Fibroblast of pulmonary artery (primary cell): ENCODE measurements around the gene KPNA6.

Experiments used
- DNase-seq: peaks from one replicate; pipeline ENCODE4 v3.0.0-alpha.2; 2010; ENCODE audit warnings: low read depth
- H3K4me3 ChIP-seq: replicated peaks from 2 replicates; pipeline ENCODE4 v1.5.1; 2011; ENCODE audit warnings: low read depth, mild to moderate bottlenecking, control low read depth, low read length, moderate library complexity
- TF ChIP-seq, protein P1 (sequence below): IDR thresholded peaks from 2 replicates; pipeline ENCODE4 v1.5.1; 2011; ENCODE audit warnings: mild to moderate bottlenecking, control low read depth, low read length, inconsistent platforms; ENCODE audit errors: missing control alignments

The KPNA6 gene

DNA sequence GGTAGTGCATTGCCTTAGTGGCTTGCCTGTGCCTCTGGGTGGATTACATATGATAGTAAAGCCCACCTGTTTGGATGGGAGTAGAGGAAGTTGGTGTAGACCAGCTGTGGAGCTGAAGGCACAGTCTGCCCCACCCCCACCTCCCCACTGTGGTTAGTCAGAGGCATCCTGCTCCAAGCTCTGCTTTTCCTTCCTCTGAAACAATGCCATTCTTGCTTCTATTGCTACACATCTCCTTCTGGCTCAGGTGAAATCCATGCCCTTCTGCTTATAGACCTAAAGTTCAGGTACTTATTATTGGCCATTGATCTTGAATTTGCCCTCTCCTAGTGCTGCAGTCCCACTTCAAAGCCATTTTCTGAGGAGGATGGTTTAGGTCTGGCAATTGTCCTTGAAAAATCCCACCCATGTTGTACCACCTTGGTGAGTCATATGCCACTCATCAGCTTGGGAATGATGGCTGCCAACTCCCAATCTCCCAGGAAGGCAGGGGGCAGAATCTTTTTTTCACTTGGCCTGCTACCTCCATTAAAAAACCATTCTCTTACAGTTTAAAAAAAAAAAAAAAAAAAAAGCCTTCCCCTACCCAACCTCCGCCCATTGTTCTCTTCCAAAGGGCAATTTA is 64.9 kb downstream of the KPNA6 start:
- DNase-seq, result peak; percentile 55
- TF ChIP-seq, protein P1, sequence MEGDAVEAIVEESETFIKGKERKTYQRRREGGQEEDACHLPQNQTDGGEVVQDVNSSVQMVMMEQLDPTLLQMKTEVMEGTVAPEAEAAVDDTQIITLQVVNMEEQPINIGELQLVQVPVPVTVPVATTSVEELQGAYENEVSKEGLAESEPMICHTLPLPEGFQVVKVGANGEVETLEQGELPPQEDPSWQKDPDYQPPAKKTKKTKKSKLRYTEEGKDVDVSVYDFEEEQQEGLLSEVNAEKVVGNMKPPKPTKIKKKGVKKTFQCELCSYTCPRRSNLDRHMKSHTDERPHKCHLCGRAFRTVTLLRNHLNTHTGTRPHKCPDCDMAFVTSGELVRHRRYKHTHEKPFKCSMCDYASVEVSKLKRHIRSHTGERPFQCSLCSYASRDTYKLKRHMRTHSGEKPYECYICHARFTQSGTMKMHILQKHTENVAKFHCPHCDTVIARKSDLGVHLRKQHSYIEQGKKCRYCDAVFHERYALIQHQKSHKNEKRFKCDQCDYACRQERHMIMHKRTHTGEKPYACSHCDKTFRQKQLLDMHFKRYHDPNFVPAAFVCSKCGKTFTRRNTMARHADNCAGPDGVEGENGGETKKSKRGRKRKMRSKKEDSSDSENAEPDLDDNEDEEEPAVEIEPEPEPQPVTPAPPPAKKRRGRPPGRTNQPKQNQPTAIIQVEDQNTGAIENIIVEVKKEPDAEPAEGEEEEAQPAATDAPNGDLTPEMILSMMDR, result no peak
- H3K4me3 ChIP-seq, result no peak overlapping the region

DNA sequence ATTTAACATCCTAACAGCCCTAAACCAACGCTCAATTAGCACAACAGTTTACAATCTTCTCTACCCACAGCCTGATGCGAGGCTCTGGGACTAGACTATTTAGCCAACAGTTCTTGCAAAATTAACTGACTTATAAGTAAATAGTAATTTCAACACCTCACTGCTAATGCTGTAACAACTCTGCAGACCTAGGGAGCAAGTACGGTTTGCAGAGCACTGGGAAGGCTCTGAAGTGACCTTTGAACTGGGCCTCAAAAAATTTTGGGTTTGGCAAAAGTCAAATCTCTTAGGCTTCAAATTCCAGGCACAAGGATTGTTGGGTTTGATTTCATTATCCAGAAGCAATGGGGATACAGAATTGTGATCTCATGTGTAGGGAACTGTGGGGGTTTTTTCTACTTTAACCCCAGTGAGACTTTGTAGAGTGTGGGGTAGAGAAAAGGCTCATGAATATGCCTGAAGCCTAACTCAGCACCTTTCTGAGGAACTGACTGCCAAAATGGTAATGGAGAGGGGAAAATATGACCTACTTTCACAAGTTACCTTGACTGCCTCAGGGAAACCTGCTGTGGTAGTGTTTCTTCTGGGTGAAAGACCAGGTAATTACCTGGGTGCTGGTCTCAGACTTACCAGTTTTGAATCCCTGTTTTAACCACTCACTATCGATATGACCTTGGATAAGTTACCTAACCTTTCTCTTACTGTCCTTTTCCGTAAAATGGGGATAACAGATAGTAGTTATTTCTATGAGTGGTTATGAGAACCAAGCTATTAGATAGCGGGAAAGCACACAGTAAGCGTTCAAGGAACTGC is 70.7 kb downstream of the KPNA6 start:
- no peak for DNase-seq
- TF ChIP-seq, protein P1, result no peak
- no peak overlapping the region for H3K4me3 ChIP-seq

DNA sequence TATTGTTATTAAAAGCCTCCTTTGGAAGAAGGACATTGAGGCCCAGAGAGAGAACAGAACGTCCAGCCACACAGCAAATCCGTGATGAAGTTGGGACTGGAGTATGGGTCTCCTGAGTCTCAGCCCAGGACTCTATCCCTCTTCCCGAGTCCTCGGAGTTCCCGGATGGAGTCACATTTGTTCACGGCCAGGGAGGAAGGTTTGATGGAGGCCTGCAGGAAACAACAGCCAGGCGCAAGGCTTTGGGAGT is 71.3 kb downstream of the KPNA6 start:
- TF ChIP-seq, protein P1, result no peak
- peak overlapping the region; percentile 77 for H3K4me3 ChIP-seq
- no peak for DNase-seq

DNA sequence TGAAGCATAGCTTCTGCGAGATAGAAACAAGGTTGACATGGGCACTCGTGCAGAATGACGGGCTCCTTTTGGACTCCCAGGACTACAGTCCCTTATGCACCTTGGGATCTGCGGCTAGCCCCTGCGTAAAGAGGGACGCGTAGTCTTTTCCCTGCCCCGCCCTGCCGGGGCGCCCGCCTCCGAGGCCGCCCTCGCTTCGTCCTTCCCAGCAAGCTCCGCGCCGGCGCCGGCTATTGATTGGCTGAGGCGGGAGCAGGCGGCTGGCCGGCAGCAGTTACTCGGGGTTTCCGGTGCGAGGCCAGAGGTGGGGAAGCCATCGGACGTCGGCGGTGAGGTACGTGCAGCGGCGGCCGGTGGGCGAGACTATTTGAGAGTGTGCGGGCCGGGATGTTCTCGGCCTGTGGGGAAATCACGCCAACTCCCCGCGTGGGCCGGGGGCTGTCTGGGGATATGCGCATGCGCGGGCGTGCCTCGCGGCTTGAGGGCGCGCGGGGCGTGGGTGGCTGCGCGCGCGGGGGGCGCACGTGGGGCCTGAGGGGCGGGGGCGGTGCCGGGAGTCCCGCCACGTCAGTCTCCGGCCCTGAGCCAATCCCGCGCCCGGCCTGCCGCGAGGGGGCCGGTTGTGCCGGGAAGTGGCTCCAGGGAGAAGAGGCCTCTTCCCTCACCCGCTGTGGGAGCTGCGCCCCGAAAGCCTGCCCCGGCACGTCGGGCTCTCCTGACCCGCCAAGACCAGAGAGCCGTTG is 71.8 kb downstream of the KPNA6 start, which contains the start of gene TXLNA:
Gene TXLNA (plus strand): TSS at position 233 of the 743 bp plus-strand sequence. CDS start 671 bp downstream, outside the sequence.
- peak within 1 kb of the TSS; percentile 77 for H3K4me3 ChIP-seq
- peak; percentile 91 for DNase-seq
- TF ChIP-seq, protein P1, result no peak

DNA sequence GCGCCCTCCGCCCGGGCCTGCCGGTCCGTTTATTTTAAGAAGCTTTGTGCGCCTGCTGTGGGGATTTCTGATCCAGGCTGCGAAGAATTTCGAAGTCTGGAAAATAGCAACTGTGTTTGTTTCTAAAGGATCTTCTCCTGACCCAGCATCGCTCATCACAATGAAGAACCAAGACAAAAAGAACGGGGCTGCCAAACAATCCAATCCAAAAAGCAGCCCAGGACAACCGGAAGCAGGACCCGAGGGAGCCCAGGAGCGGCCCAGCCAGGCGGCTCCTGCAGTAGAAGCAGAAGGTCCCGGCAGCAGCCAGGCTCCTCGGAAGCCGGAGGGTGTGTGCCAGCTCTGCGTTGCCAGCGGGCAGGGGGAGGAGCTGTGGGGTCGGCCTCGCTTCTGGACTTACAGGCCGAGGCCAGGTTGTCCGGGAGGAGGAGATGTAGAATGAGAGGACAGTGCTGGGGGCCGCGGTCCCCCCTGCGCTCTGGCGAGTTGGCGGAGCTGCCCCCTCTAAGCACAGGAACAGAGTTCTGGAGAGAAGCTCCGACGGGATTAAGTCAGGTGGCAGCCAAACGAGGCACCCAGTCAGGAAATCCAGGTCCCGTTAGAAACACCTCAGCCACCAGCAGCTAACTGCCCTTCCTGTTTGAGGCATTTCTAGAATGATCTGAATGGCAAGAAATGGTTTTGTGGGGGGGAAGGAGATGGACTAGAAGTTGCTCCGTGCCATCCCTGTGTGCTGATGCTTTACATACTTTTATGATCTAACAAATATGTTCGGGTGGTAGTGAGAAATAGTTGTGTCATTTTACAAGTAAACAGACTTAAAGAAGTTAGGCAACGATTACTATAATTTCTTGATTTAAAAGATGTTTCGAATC is 72.6 kb downstream of the KPNA6 start:
- peak; percentile 60 for DNase-seq
- H3K4me3 ChIP-seq, result peak overlapping the region; percentile 77
- TF ChIP-seq, protein P1, result no peak

DNA sequence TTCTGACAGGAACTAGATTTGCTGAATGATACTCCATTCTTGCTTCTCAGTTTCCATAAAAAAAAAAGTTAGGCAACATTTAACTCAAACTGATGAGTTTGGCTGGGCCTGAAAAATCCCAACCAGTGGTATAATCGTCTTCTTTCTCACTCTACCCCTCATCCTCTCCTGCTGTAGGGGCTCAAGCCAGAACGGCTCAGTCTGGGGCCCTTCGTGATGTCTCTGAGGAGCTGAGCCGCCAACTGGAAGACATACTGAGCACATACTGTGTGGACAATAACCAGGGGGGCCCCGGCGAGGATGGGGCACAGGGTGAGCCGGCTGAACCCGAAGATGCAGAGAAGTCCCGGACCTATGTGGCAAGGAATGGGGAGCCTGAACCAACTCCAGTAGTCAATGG is 73.2 kb downstream of the KPNA6 start:
- DNase-seq, result no peak
- TF ChIP-seq, protein P1, result no peak
- H3K4me3 ChIP-seq, result peak overlapping the region; percentile 77
